HS-27A (cell line): Measurements from ENCODE around the gene CEP68.
"Not testable (repeated sequence)": the region's sequence is repeated elsewhere in the genome, so short reads cannot be mapped to it uniquely, and the experiment has no call there.

ENCODE experiments used
- DNase-seq: peaks from one replicate; pipeline ENCODE4 v3.0.0-alpha.2; 2012; ENCODE audit warnings: low read depth, missing footprints

CEP68 gene

DNA sequence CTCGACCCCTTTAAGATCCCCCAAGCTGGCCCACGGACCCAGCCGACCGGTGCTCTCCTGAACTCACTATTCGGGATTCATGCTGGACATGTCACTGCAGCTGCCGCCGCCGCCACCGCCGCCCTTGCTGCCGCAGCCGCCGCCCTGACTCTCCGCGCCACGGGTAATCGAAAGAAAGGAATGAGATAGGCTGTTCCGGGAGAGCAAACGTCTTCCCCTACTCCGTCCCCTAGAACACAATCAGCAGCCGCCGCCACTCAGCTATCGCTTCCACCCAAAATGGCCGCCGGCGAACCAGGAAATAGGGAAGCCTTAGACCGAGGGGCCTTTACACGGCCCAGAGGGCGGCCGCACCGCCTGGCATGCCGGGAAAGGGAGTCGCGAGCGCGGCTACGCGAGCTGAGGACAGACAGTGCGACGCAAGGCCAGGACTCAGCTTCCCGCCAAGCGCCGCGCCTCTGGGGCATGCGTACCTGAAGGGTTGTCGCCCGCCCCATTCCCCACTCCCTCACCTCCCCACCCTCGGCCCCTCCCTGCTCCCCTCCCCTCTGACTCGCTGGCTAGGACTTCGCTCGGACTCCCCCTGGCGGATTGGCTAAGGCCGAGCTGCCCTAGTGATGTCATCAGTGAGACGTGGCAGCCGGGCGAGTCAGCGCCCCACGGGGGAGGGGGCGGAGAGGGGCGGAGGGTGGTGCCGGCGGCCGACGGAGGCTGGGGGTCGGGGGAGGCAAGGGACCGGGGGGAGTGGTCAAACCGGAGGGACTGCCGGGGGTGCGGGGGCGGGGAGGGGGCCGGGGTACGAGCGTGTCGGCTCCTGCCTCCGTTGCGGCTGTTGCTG lies 73.8 kb downstream of the CEP68 start, which contains the start of gene RAB1A:
Gene RAB1A, minus strand, starts transcription at position 281 of the 838 bp plus-strand sequence. Its CDS starts 191 bp downstream, at position 90.
- peak; percentile 84 for DNase-seq

DNA sequence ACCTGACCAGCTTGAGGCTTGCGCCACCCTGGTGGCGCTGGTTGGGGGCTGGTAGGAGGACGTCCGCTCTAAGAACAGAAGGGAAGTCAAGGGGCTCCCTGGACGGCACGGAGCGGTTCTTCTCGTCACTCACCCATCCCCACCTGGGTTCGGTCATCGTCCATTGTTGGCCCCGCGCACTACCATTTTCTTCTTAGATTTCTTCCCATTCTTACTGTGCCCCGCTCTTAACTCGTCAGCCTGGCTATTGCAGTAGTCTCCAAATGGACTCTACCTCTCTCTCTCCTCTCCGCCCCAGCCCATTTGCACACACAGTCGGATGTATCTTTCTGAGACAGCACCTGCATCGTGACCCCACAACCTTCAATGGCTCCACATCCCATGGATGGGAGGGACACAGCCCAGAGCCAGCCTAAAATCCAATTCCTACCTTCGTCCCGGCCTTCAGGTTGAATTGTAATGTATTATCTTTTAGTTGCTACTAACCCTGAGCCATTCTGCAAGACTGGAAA lies 74.5 kb downstream of the CEP68 start:
- DNase-seq: no peak

DNA sequence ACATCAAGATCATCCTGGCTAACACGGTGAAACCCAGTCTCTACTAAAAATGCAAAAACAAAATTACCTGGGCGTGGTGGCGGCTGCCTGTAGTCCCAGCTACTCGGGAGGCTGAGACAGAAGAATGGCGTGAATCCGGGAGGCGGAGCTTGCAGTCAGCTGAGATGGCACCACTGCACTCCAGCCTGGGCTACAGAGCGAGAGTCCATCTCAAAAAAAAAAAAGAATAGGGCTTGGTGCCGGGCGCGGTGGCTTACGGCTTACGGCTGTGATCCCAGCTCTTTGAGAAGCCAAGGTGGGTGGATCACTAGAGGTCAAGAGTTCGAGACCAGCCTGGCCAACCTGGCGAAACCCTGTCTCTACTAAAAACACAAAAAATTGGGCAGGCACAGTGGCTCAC lies 76.7 kb downstream of the CEP68 start:
- DNase-seq: not testable (repeated sequence)

GRCh38 chr2:65133626-65134025 lies 77.4 kb downstream of the CEP68 start:
- no peak for DNase-seq

DNA sequence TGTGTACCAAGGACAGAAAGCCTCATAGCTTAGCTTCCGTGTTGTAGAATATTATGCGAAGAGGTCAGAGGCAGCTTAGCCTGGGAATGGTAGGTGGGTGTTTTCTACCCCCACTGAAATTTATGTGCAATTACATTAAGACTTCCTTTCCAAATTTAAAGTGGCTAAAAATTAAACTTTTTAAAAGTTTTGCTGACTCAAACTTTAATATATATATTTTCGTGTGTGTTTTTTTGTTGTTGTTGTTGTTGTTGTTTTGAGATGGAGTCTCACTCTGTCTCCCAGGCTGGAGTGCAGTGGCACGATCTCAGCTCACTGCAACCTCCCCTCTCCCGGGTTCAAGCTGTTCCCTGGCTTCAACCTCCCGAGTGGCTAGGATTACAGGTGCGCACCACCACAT lies 77.9 kb downstream of the CEP68 start:
- DNase-seq: no peak

DNA sequence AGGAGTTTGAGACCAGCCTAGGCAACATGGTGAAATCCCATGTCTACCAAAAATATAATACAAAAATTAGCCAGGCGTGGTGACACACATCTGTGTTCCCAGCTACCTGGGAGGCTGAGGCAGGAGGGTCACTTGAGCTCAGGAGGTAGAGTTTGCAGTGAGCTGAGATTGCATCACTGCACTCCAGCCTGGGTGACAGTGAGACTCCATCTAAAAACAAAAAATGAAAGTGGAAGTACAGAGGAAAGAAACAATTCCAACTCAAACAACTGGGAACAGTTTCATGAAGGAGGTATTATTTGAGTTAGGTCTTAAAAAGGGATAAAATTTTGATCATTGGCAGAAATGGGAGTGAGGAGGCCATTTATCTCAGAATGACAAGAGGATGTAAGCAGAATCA lies 80.0 kb downstream of the CEP68 start:
- no peak for DNase-seq
